Colonic mucosa (tissue), 4 donors: Measurements from ENCODE around the gene ATXN7L2. TPM values are rescaled to one million over a fixed set of nuclear protein-coding genes. Genes with fewer than 3 reads are reported as not detected.
A peak's percentile ranks its signal among the peaks of the same experiment; 100 is the strongest.
"Not testable (repeated sequence)": the region's sequence is repeated elsewhere in the genome, so short reads cannot be mapped to it uniquely, and the experiment has no call there.

ENCODE experiments used
- DNase-seq: peaks from one replicate; pipeline ENCODE4 v3.0.0-alpha.2; 2020
- H3K27ac ChIP-seq: fragments of 200-600 bp; one replicate; pipeline ENCODE4 v1.8.0; 2021
- H3K27me3 ChIP-seq: fragments of 200-600 bp; one replicate; pipeline ENCODE4 v1.8.0; 2021
- H3K36me3 ChIP-seq: fragments of 200-600 bp; one replicate; pipeline ENCODE4 v1.8.0; 2021
- H3K4me1 ChIP-seq: fragments of 200-600 bp; one replicate; pipeline ENCODE4 v1.8.0; 2021; ENCODE audit warnings: mild to moderate bottlenecking
- H3K4me3 ChIP-seq: fragments of 200-600 bp; one replicate; pipeline ENCODE4 v1.8.0; 2021
- H3K9ac ChIP-seq, 2 donors: one replicate each; pipeline ENCODE4 v1.7.0; 2013; ENCODE audit warnings: control low read depth in 2 of 2, low read depth in 2 of 2, low read length in 2 of 2
- H3K9me3 ChIP-seq: fragments of 200-600 bp; one replicate; pipeline ENCODE4 v1.8.0; 2021
- CTCF ChIP-seq: fragments of 200-600 bp; IDR thresholded peaks from one replicate; pipeline ENCODE4 v1.8.0; 2022; ENCODE audit warnings: antibody characterized with exemption, mild to moderate bottlenecking
- intact Hi-C: fragments of 100-400 bp; cut with DNase I; formaldehyde crosslinking; loops from one replicate; pipeline ENCODE4 v1.14.1; 2022
- total RNA-seq, 2 donors: library from RNA; stranded (reverse); fragmentation: NEBNext Ultra II Directional in 1 of 2; extraction: Animal tissue kit (Norgen Biotek cat#: 25700) in 1 of 2; gene quantifications; one replicate each; pipeline ENCODE4 v1.2.1, GENCODE V29; 2021
- donor health status: healthy.
- donor health status: DM: no; HTN: no; CAD: no.
- donor health status: DM: no; HTN: no; CAD: no.

Gene ATXN7L2
- total RNA-seq, 2 donors from 2014 or later: 2.3 to 4.0 TPM

- H3K9me3 ChIP-seq: no peaks in the 10 kb centered on the region
- H3K27ac ChIP-seq: no peak overlapping the region
- no peak for DNase-seq
- H3K4me1 ChIP-seq: no peaks in the 10 kb centered on the region
- TF ChIP-seq CTCF: no peak
- intact Hi-C loops: no loop called here
- H3K36me3 ChIP-seq: no peaks in the 10 kb centered on the region
- no peaks in the 10 kb centered on the region for H3K27me3 ChIP-seq
- H3K9ac ChIP-seq: no peak overlapping the region
- H3K4me3 ChIP-seq: no peak overlapping the region
Observed at GRCh38 chr1:109472779-109473178, 10.9 kb upstream of the ATXN7L2 start.

GRCh38 chr1:109473284-109474057, 10.2 kb upstream of the ATXN7L2 start:
- H3K27ac ChIP-seq, H3K9me3 ChIP-seq, H3K4me3 ChIP-seq, H3K27me3 ChIP-seq, H3K4me1 ChIP-seq, H3K36me3 ChIP-seq, intact Hi-C loops, DNase-seq, H3K9ac ChIP-seq: not testable (repeated sequence)

- no peaks in the 10 kb centered on the region for H3K27me3 ChIP-seq
Observed at GRCh38 chr1:109474697-109475096, 9.0 kb upstream of the ATXN7L2 start.

GRCh38 chr1:109475261-109475660, 8.4 kb upstream of the ATXN7L2 start:
- Histone ChIP-seq H3K9me3 (no peaks in the 10 kb centered on the region), H3K4me1 (no peaks in the 10 kb centered on the region), H3K36me3 (no peaks in the 10 kb centered on the region), H3K9ac (no peak overlapping the region), H3K27me3 (no peaks in the 10 kb centered on the region), H3K4me3 (no peak overlapping the region), H3K27ac (no peak overlapping the region)
- TF ChIP-seq CTCF: no peak
- DNase-seq: no peak
- intact Hi-C loops: loop anchor here (5.0 kb wide), 1 partner anchor 43 kb away; no protein-coding TSS in a partner anchor

More at GRCh38 chr1:109474697-109475096, 9.0 kb upstream of the ATXN7L2 start:
- TF ChIP-seq CTCF: no peak
- intact Hi-C loops: loop anchor here (5.0 kb wide), 1 partner anchor 42 kb away; no protein-coding TSS in a partner anchor
- no peak overlapping the region for H3K9ac ChIP-seq
- no peak overlapping the region for H3K4me3 ChIP-seq
- H3K36me3 ChIP-seq: no peaks in the 10 kb centered on the region
- H3K4me1 ChIP-seq: no peaks in the 10 kb centered on the region
- no peaks in the 10 kb centered on the region for H3K9me3 ChIP-seq
- no peak overlapping the region for H3K27ac ChIP-seq
- no peak for DNase-seq

GRCh38 chr1:109476825-109477224, 6.9 kb upstream of the ATXN7L2 start:
- DNase-seq: peak; percentile 12
- Histone ChIP-seq H3K27me3 (no peaks in the 10 kb centered on the region), H3K4me1 (no peaks in the 10 kb centered on the region), H3K36me3 (no peaks in the 10 kb centered on the region), H3K27ac (no peak overlapping the region), H3K9me3 (no peaks in the 10 kb centered on the region), H3K9ac (no peak overlapping the region), H3K4me3 (no peak overlapping the region)
- no peak for TF ChIP-seq CTCF
- intact Hi-C loops: loop anchor here (5.0 kb wide), 1 partner anchor 45 kb away; no protein-coding TSS in a partner anchor

GRCh38 chr1:109477821-109478220, 5.9 kb upstream of the ATXN7L2 start:
- H3K36me3 ChIP-seq: no peaks in the 10 kb centered on the region
- TF ChIP-seq CTCF: no peak
- no peak overlapping the region for H3K27ac ChIP-seq
- intact Hi-C loops: loop anchor here (5.0 kb wide), 1 partner anchor 46 kb away; no protein-coding TSS in a partner anchor
- H3K27me3 ChIP-seq: no peaks in the 10 kb centered on the region
- H3K4me3 ChIP-seq: no peak overlapping the region
- H3K4me1 ChIP-seq: no peaks in the 10 kb centered on the region
- no peak overlapping the region for H3K9ac ChIP-seq
- no peak for DNase-seq
- no peaks in the 10 kb centered on the region for H3K9me3 ChIP-seq
